Choroid plexus epithelial cell (primary cell): ENCODE measurements around the gene REEP1.

ENCODE experiments used
- DNase-seq: peaks from one replicate; pipeline ENCODE4 v3.0.0-alpha.2; 2010; ENCODE audit warnings: low read depth
- H3K4me3 ChIP-seq: 2 replicates; pipeline ENCODE4 v1.5.1; 2011; ENCODE audit warnings: low read depth, mild to moderate bottlenecking, control low read depth, low read length, moderate library complexity
- TF ChIP-seq, protein P1 (sequence below): conservative IDR thresholded peaks from 2 replicates; pipeline ENCODE4 v1.5.1; 2011; ENCODE audit warnings: low read depth, mild to moderate bottlenecking, control low read depth, inconsistent platforms, low read length, moderate library complexity

Gene REEP1

DNA sequence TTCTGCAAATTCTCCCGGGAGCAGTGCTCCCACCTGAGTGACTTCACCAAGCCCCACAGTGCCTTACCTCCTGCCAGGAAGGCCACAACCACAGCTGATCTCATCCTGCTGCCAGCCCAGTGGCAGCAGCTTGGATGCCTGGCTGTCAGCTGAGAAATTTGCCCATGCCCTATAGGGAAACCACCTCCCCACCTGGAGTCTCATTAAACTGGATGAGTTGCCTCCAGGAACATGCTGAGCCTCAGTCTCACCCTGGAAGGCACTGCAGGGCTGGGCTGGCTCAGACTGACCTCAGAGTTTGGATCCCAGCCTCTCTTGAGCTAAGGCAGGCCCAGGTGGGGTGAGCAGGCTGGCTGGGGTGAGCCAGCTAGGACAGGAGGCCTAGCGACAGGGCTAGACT is 23.3 kb downstream of the REEP1 start:
- H3K4me3 ChIP-seq, result no peak overlapping the region
- no peak for DNase-seq
- TF ChIP-seq, protein P1, sequence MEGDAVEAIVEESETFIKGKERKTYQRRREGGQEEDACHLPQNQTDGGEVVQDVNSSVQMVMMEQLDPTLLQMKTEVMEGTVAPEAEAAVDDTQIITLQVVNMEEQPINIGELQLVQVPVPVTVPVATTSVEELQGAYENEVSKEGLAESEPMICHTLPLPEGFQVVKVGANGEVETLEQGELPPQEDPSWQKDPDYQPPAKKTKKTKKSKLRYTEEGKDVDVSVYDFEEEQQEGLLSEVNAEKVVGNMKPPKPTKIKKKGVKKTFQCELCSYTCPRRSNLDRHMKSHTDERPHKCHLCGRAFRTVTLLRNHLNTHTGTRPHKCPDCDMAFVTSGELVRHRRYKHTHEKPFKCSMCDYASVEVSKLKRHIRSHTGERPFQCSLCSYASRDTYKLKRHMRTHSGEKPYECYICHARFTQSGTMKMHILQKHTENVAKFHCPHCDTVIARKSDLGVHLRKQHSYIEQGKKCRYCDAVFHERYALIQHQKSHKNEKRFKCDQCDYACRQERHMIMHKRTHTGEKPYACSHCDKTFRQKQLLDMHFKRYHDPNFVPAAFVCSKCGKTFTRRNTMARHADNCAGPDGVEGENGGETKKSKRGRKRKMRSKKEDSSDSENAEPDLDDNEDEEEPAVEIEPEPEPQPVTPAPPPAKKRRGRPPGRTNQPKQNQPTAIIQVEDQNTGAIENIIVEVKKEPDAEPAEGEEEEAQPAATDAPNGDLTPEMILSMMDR, result no peak

DNA sequence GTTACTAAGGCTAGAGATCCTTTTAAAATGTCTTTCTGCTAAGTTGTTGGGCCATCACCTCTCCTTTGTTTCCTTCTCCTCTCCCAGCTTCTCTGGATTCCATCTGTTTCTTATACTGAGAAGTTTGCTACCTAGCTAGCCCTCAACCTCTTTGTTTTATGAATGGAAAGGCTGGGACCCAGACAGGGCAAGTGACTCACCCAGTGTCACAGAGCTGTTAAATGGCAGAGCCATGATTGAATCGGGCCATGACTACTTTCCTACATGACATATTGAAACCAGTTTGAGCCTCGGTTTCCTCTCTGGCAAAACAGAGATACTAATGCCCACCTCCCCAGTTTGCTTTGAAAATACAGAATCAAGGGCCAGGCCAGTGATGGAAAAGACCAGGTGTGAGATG is 24.1 kb downstream of the REEP1 start:
- no peak for DNase-seq
- no peak overlapping the region for H3K4me3 ChIP-seq
- TF ChIP-seq, protein P1, result no peak

DNA sequence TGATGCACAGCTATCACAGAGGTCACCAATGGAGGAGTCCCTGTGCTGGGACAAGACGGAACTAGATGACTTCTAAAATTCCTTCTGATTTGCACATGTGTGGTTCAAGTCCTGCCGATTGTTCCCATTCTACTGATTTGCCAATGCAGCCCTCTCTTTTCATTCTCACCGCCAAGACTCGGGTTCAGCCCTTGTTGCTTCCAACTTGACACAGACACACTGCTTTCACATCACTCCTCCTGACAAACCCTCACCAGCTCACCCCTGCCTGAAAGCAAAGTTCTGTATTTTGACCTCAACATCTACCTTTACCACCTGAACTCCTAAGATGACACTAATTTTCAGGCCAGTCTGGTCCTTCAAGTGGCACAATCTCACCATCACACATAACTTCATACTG is 25.5 kb downstream of the REEP1 start:
- no peak for DNase-seq
- TF ChIP-seq, protein P1, result no peak
- H3K4me3 ChIP-seq, result no peak overlapping the region

DNA sequence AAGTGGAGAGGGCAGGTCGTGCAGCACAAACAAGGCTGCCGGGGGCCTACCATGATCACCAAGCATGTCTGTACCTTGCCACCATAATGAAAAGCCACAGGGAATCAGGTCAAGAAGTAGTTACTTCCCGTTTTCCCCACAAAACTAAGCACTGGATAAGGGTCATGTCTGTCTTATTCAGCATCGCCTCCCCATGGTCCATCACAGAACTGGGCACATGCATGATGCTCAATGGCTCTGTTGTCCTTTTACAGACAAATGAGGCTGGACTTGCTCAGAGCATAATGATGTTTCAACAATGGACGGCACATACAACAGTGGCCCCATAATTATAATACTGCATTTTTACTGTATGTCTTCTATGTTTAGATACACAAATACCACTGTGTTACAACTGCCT is 27.5 kb downstream of the REEP1 start:
- H3K4me3 ChIP-seq, result no peak overlapping the region
- TF ChIP-seq, protein P1, result no peak

DNA sequence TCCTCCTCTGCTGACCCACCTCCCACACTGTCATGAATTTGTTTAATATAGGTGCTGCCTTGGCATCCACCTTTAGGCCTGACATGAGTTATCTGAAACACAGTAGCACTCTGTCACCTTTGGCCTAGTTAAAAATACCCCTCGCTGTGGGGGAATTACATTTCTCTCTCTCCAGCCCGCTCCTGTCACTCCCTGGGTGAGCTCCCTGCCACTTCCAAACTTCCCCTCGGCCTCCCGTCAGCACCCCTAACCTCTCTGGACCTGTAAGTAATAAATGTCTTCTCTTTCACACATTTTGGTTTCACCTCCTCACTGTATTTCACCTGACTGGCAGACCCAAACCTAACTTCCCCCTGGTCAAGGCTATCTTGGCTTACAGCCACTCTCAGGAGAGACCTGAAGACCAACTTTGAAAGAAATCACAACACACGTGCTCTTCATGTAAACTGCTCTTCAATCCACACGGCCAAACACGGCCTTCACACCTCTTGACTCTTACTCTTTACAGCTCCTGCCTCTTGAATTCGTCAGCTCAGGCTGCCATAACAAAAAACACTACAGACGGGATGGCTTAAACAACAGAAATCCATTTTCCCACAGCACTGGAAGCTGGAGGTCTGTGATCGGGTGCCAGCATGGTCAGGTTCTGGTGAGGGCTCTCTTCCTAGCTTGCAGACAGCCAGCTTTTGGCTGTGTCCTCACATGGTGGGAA is 28.3 kb downstream of the REEP1 start:
- no peak for DNase-seq
- no peak overlapping the region for H3K4me3 ChIP-seq
- TF ChIP-seq, protein P1, result no peak

More for the DNA sequence above, 27.5 kb downstream of the REEP1 start:
- no peak for DNase-seq

DNA sequence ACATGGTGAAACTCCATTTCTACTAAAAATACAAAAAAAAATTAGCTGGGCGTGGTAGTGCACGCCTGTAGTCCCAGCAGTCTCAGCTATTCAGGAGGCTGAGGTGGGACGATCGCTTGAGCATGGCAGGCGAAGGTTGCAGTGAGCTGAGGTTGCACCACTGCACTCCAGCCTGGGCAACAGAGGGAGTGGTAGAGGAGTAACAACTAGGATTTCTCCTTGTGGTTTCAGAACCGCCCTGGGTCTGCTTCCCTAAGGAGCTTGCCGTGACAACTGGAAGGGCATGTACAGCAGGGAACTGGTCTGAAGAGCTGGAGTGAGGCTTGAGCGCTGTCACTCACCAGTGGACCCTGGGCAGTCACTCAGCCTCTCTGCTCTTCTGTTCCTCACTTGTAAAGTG is 29.1 kb downstream of the REEP1 start:
- no peak overlapping the region for H3K4me3 ChIP-seq
- no peak for DNase-seq
- TF ChIP-seq, protein P1, result no peak

DNA sequence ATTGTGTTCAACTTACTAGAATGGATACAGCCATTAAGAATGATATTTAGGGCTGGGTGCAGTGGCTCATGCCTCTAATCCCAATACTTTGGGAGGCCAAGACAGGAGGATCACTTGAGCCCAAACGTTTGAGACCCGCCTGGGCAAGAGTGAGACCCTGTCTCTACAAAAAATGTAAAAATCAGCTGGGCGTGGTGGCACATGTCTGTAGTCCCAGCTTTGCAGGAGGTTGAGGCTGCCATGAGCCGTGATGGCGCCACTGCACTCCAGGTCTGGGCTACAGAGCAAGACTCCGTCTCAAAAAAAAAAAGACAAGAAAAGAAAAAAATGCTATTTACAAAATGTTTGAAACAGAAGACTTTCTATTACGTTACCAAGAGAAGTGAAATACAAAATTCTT is 30.0 kb downstream of the REEP1 start:
- DNase-seq, result no peak
- no peak overlapping the region for H3K4me3 ChIP-seq
- TF ChIP-seq, protein P1, result no peak
